Measurements from ENCODE around the gene OSBPL2. TPM values are rescaled to one million over a fixed set of nuclear protein-coding genes. Genes with fewer than 3 reads are reported as not detected.

Gene OSBPL2
- total and polyA plus RNA-seq, 2 donors (not counting 1 experiment from before 2014, with no cell fraction given): 13.3 to 27.9 TPM

DNA sequence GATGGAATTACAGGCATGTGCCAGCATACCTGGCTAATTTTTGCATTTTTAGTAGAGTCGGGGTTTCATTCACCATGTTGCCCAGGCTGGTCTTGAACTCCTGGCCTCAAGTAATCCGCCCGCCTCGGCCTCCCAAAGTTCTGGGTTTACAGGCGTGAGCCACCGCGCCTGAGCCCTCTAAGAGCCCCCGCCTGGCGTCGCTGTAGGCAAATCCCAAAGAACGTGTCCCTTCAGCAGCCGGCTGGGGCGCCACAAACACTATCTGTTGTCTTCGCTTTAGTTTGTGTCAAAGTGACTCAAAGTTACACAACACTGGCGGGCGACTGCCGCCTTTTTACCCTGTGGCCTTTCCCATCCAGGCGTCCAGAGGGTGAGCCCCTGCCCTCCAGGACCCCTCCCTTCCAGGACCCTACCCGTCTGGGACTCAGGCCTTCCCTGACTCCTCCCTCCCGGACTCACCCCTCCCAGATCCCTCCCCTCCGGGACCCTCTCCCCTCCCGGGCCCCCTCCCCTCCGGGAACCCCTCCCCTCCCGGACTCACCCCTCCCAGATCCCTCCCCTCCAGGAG lies 63.5 kb downstream of the OSBPL2 start:
- Histone ChIP-seq H3K79me2 (ENCODE audit: control insufficient read depth, insufficient read depth, low read length) (peaks cover 37% of the 10 kb centered on the region), H3K4me2 (ENCODE audit: extremely low read depth, insufficient read depth, low read length) (peak overlapping the region; percentile 79), H3K27me3 (ENCODE audit: control insufficient read depth, insufficient read depth, low read length) (no peaks in the 10 kb centered on the region), H3K36me3 (ENCODE audit: control insufficient read depth, insufficient read depth, low read length) (peaks cover 15% of the 10 kb centered on the region), H3K9ac (ENCODE audit: insufficient read depth, low read length) (peak overlapping the region; percentile 91), H3K4me1 (ENCODE audit: control insufficient read depth, extremely low read depth, insufficient read depth, low read length) (peaks cover 4% of the 10 kb centered on the region), H4K20me1 (ENCODE audit: control insufficient read depth, extremely low read depth, insufficient read depth, low read length) (peaks cover 3% of the 10 kb centered on the region), H3K9me3 (ENCODE audit: control insufficient read depth, insufficient read depth, low read depth, low read length) (no peaks in the 10 kb centered on the region), H3K4me3 (replicated peaks in 1 of 4; ENCODE audit: control extremely low read depth in 1 of 4, insufficient read depth in 1 of 4, low read depth in 3 of 4, low read length in 4 of 4) (peak overlapping the region; percentile 65 to 78 (median 73)), H2AFZ (ENCODE audit: low read length) (no peak overlapping the region), H3K27ac (ENCODE audit: insufficient read depth, low read length) (peak overlapping the region; percentile 95)
- TF ChIP-seq EZH2 (IDR thresholded peaks at IDR 0.05; ENCODE audit: low read length, missing control alignments): no peak
- TF ChIP-seq, protein P1, sequence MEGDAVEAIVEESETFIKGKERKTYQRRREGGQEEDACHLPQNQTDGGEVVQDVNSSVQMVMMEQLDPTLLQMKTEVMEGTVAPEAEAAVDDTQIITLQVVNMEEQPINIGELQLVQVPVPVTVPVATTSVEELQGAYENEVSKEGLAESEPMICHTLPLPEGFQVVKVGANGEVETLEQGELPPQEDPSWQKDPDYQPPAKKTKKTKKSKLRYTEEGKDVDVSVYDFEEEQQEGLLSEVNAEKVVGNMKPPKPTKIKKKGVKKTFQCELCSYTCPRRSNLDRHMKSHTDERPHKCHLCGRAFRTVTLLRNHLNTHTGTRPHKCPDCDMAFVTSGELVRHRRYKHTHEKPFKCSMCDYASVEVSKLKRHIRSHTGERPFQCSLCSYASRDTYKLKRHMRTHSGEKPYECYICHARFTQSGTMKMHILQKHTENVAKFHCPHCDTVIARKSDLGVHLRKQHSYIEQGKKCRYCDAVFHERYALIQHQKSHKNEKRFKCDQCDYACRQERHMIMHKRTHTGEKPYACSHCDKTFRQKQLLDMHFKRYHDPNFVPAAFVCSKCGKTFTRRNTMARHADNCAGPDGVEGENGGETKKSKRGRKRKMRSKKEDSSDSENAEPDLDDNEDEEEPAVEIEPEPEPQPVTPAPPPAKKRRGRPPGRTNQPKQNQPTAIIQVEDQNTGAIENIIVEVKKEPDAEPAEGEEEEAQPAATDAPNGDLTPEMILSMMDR (conservative IDR thresholded peaks at IDR 0.05 in 1 of 2, IDR thresholded peaks at IDR 0.05 in 1 of 2; ENCODE audit: low read depth in 1 of 2, low read length in 2 of 2): peak; percentile 83 to 90
- DNase-seq (ENCODE audit: low read depth in 2 of 2): peak; percentile 89 to 92

GRCh38 chr20:62302341-62303061 lies 64.2 kb downstream of the OSBPL2 start, which contains the start of gene ADRM1:
ADRM1 (plus strand) TSS chr20:62302997; CDS start chr20:62303569, 572 bp downstream.
- Histone ChIP-seq H3K27ac (ENCODE audit: insufficient read depth, low read length) (peak within 1 kb of the TSS; percentile 95), H3K27me3 (ENCODE audit: control insufficient read depth, insufficient read depth, low read length) (no peaks in the 10 kb centered on the region), H3K9me3 (ENCODE audit: control insufficient read depth, insufficient read depth, low read depth, low read length) (no peaks in the 10 kb centered on the region), H3K9ac (ENCODE audit: insufficient read depth, low read length) (peak within 1 kb of the TSS; percentile 91), H2AFZ (ENCODE audit: low read length) (peak within 1 kb of the TSS; percentile 69), H3K4me1 (ENCODE audit: control insufficient read depth, extremely low read depth, insufficient read depth, low read length) (peaks cover 4% of the 10 kb centered on the region), H3K79me2 (ENCODE audit: control insufficient read depth, insufficient read depth, low read length) (peaks cover 37% of the 10 kb centered on the region), H3K4me2 (ENCODE audit: extremely low read depth, insufficient read depth, low read length) (peak within 1 kb of the TSS; percentile 79), H4K20me1 (ENCODE audit: control insufficient read depth, extremely low read depth, insufficient read depth, low read length) (peaks cover 3% of the 10 kb centered on the region), H3K4me3 (replicated peaks in 1 of 4; ENCODE audit: control extremely low read depth in 1 of 4, insufficient read depth in 1 of 4, low read depth in 3 of 4, low read length in 4 of 4) (peak within 1 kb of the TSS; percentile 76 to 92 (median 88)), H3K36me3 (ENCODE audit: control insufficient read depth, insufficient read depth, low read length) (peaks cover 20% of the 10 kb centered on the region)
- DNase-seq (ENCODE audit: low read depth in 2 of 2): peak; percentile 95
- TF ChIP-seq, protein P1 (conservative IDR thresholded peaks at IDR 0.05 in 1 of 2, IDR thresholded peaks at IDR 0.05 in 1 of 2; ENCODE audit: low read depth in 1 of 2, low read length in 2 of 2): peak; percentile 62 to 67
- no peak for TF ChIP-seq EZH2 (IDR thresholded peaks at IDR 0.05; ENCODE audit: low read length, missing control alignments)

DNA sequence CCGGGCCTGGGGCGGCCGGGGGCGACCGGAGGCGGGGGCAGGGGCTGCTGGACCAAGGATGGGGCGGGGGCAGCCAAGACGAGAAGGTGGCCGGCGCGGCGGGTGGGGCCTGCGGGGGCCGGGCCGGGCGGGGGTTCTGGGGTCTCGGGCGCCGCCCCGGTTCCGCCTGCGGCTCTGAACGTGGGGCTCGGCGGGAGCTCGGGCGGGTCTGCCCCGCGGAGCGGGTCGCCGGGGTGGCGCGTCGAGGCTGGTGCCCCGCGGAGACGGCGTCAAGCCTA lies 64.7 kb downstream of the OSBPL2 start:
- H4K20me1 ChIP-seq (ENCODE audit: control insufficient read depth, extremely low read depth, insufficient read depth, low read length): peaks cover 3% of the 10 kb centered on the region
- no peaks in the 10 kb centered on the region for H3K27me3 ChIP-seq (ENCODE audit: control insufficient read depth, insufficient read depth, low read length)
- no peak for TF ChIP-seq EZH2 (IDR thresholded peaks at IDR 0.05; ENCODE audit: low read length, missing control alignments)
- TF ChIP-seq, protein P1 (conservative IDR thresholded peaks at IDR 0.05 in 1 of 2, IDR thresholded peaks at IDR 0.05 in 1 of 2; ENCODE audit: low read depth in 1 of 2, low read length in 2 of 2): no peak
- H2AFZ ChIP-seq (ENCODE audit: low read length): no peak overlapping the region
- peaks cover 25% of the 10 kb centered on the region for H3K36me3 ChIP-seq (ENCODE audit: control insufficient read depth, insufficient read depth, low read length)
- peak overlapping the region in 3 of 4 experiments; percentile 85 to 92 (median 90) for H3K4me3 ChIP-seq (replicated peaks in 1 of 4; ENCODE audit: control extremely low read depth in 1 of 4, insufficient read depth in 1 of 4, low read depth in 3 of 4, low read length in 4 of 4)
- DNase-seq (ENCODE audit: low read depth in 2 of 2): no peak
- peak overlapping the region; percentile 86 for H3K27ac ChIP-seq (ENCODE audit: insufficient read depth, low read length)
- no peak overlapping the region for H3K4me2 ChIP-seq (ENCODE audit: extremely low read depth, insufficient read depth, low read length)
- H3K9me3 ChIP-seq (ENCODE audit: control insufficient read depth, insufficient read depth, low read depth, low read length): no peaks in the 10 kb centered on the region
- H3K9ac ChIP-seq (ENCODE audit: insufficient read depth, low read length): peak overlapping the region; percentile 83
- H3K4me1 ChIP-seq (ENCODE audit: control insufficient read depth, extremely low read depth, insufficient read depth, low read length): peaks cover 4% of the 10 kb centered on the region
- H3K79me2 ChIP-seq (ENCODE audit: control insufficient read depth, insufficient read depth, low read length): peaks cover 37% of the 10 kb centered on the region
